Measurements from ENCODE around the gene SIDT2. TPM values are rescaled to one million over a fixed set of nuclear protein-coding genes. Genes with fewer than 3 reads are reported as not detected.
"Not testable (repeated sequence)": the region's sequence is repeated elsewhere in the genome, so short reads cannot be mapped to it uniquely, and the experiment has no call there.

SIDT2 gene
- total RNA-seq (10 to 100 TPM; 34.6 to 57.4 (median 40.8) TPM), polyA plus RNA-seq (28.6 TPM)
- long read RNA-seq, donor 1, full-length matches to known transcripts = 2 of 25 reads
- long read RNA-seq, donor 1, partial matches to known transcripts = 10 of 25 reads
- long read RNA-seq, donor 1, other reads (novel, unspliced or antisense) = 13 of 25 reads
- long read RNA-seq, donor 2, partial matches to known transcripts = 2 of 9 reads
- long read RNA-seq, donor 2, other reads (novel, unspliced or antisense) = 7 of 9 reads
- long read RNA-seq, donor 3, partial matches to known transcripts = 42 of 57 reads
- long read RNA-seq, donor 3, other reads (novel, unspliced or antisense) = 14 of 57 reads
- long read RNA-seq, donor 4, partial matches to known transcripts = 4 of 12 reads
- long read RNA-seq, donor 4, other reads (novel, unspliced or antisense) = 8 of 12 reads

- peak; percentile 94 to 95 for ATAC-seq
- Histone ChIP-seq H3K9me3 (ENCODE audit: control insufficient read depth, low read length) (no peaks in the 10 kb centered on the region), H3K27ac (ENCODE audit: low read length) (peak within 1 kb of the TSS; percentile 92), H3K4me1 (ENCODE audit: control insufficient read depth, insufficient read depth, low read length) (peaks cover 17% of the 10 kb centered on the region), H3K4me3 (ENCODE audit: low read length) (peak within 1 kb of the TSS; percentile 93), H3K27me3 (ENCODE audit: control insufficient read depth, insufficient read depth) (no peaks in the 10 kb centered on the region)
- under 1% methylated on average over 51 of the region's 51 CpGs for WGBS
- peak; percentile 96 to 98 (median 98) for DNase-seq
- intact Hi-C loops (cut with DNase I) = no loop called here
These were observed at the start of gene SIDT2 for GRCh38 chr11:117178210-117179034. SIDT2 (plus strand) TSS chr11:117178743; CDS start chr11:117179264, 521 bp downstream.

GRCh38 chr11:117130396-117130795 lies 48.1 kb upstream of the SIDT2 start:
- not testable (repeated sequence) for H3K27me3 ChIP-seq (ENCODE audit: control insufficient read depth, insufficient read depth); H3K27ac ChIP-seq (ENCODE audit: low read length); ATAC-seq; H3K9me3 ChIP-seq (ENCODE audit: control insufficient read depth, low read length); H3K4me3 ChIP-seq (ENCODE audit: low read length); DNase-seq; H3K4me1 ChIP-seq (ENCODE audit: control insufficient read depth, insufficient read depth, low read length)
- WGBS = 95% methylated on average over 7 of the region's 7 CpGs
- intact Hi-C loops (cut with DNase I) = loop anchor here in 1 of 4 donors (5.0 kb wide), 1 partner anchor 77 kb away; no protein-coding TSS in a partner anchor

GRCh38 chr11:117130879-117131278 lies 47.7 kb upstream of the SIDT2 start:
- ATAC-seq (no peak), DNase-seq (no peak)
- intact Hi-C loops (cut with DNase I) = loop anchor here in 1 of 4 donors (5.0 kb wide), 1 partner anchor 76 kb away; no protein-coding TSS in a partner anchor
- no peaks in the 10 kb centered on the region for H3K4me1 ChIP-seq (ENCODE audit: control insufficient read depth, insufficient read depth, low read length)
- 95% methylated on average over 7 of the region's 7 CpGs for WGBS
- H3K27me3 ChIP-seq (ENCODE audit: control insufficient read depth, insufficient read depth) = no peaks in the 10 kb centered on the region
- H3K9me3 ChIP-seq (ENCODE audit: control insufficient read depth, low read length) = no peaks in the 10 kb centered on the region
- no peak overlapping the region for H3K4me3 ChIP-seq (ENCODE audit: low read length)
- H3K27ac ChIP-seq (ENCODE audit: low read length) = no peak overlapping the region

GRCh38 chr11:117134431-117134830 lies 44.1 kb upstream of the SIDT2 start:
- no peaks in the 10 kb centered on the region for H3K4me1 ChIP-seq (ENCODE audit: control insufficient read depth, insufficient read depth, low read length)
- H3K9me3 ChIP-seq (ENCODE audit: control insufficient read depth, low read length) = no peaks in the 10 kb centered on the region
- no peaks in the 10 kb centered on the region for H3K27me3 ChIP-seq (ENCODE audit: control insufficient read depth, insufficient read depth)
- DNase-seq (no peak), ATAC-seq (no peak)
- 72% methylated on average over 2 of the region's 3 CpGs for WGBS
- intact Hi-C loops (cut with DNase I) = loop anchor here in 1 of 4 donors (5.0 kb wide), 1 partner anchor 73 kb away; no protein-coding TSS in a partner anchor
- H3K4me3 ChIP-seq (ENCODE audit: low read length) = no peak overlapping the region
- no peak overlapping the region for H3K27ac ChIP-seq (ENCODE audit: low read length)

- not testable (repeated sequence) for H3K27me3 ChIP-seq (ENCODE audit: control insufficient read depth, insufficient read depth); H3K4me3 ChIP-seq (ENCODE audit: low read length); H3K4me1 ChIP-seq (ENCODE audit: control insufficient read depth, insufficient read depth, low read length); DNase-seq; ATAC-seq; H3K9me3 ChIP-seq (ENCODE audit: control insufficient read depth, low read length); H3K27ac ChIP-seq (ENCODE audit: low read length)
- intact Hi-C loops (cut with DNase I) = loop anchor here in 1 of 4 donors (5.0 kb wide), 1 partner anchor 72 kb away; no protein-coding TSS in a partner anchor
- 91% methylated on average over 1 of the region's 4 CpGs for WGBS
These were observed 43.6 kb upstream of the SIDT2 start for GRCh38 chr11:117134979-117135378.

- H3K4me1 ChIP-seq (ENCODE audit: control insufficient read depth, insufficient read depth, low read length); intact Hi-C loops (cut with DNase I); H3K4me3 ChIP-seq (ENCODE audit: low read length); DNase-seq; H3K9me3 ChIP-seq (ENCODE audit: control insufficient read depth, low read length); H3K27me3 ChIP-seq (ENCODE audit: control insufficient read depth, insufficient read depth); H3K27ac ChIP-seq (ENCODE audit: low read length): not testable (repeated sequence)
- peak; percentile 69 to 74 for ATAC-seq
- no CpG with 5 or more reads among the region's 15 CpGs for WGBS
These were observed 41.1 kb upstream of the SIDT2 start for GRCh38 chr11:117137223-117138086.

GRCh38 chr11:117143390-117143789 lies 35.2 kb upstream of the SIDT2 start:
- intact Hi-C loops (cut with DNase I) = no loop called here
- peak; percentile 49 to 57 for ATAC-seq
- DNase-seq = peak; percentile 58 to 82 (median 68)
- H3K27ac ChIP-seq (ENCODE audit: low read length) = peak overlapping the region; percentile 90
- no peaks in the 10 kb centered on the region for H3K9me3 ChIP-seq (ENCODE audit: control insufficient read depth, low read length)
- peak overlapping the region; percentile 81 for H3K4me3 ChIP-seq (ENCODE audit: low read length)
- H3K27me3 ChIP-seq (ENCODE audit: control insufficient read depth, insufficient read depth) = no peaks in the 10 kb centered on the region
- 3% methylated on average over 5 of the region's 5 CpGs for WGBS
- H3K4me1 ChIP-seq (ENCODE audit: control insufficient read depth, insufficient read depth, low read length) = peaks cover 3% of the 10 kb centered on the region

- Histone ChIP-seq H3K27me3 (ENCODE audit: control insufficient read depth, insufficient read depth) (no peaks in the 10 kb centered on the region), H3K9me3 (ENCODE audit: control insufficient read depth, low read length) (no peaks in the 10 kb centered on the region), H3K27ac (ENCODE audit: low read length) (peak within 1 kb of the TSS; percentile 90), H3K4me3 (ENCODE audit: low read length) (peak within 1 kb of the TSS; percentile 81), H3K4me1 (ENCODE audit: control insufficient read depth, insufficient read depth, low read length) (peaks cover 3% of the 10 kb centered on the region)
- ATAC-seq (peak; percentile 98 to 99), DNase-seq (peak; percentile 97 to 98 (median 98))
- intact Hi-C loops (cut with DNase I) = no loop called here
- under 1% methylated on average over 48 of the region's 48 CpGs for WGBS
These were observed 34.6 kb upstream of the SIDT2 start, which contains the start of gene PAFAH1B2 for GRCh38 chr11:117143871-117144476. PAFAH1B2 (plus strand) TSS chr11:117144287; CDS start chr11:117152448, 8,161 bp downstream.

- WGBS = under 1% methylated on average over 62 of the region's 62 CpGs
- Histone ChIP-seq H3K27ac (ENCODE audit: low read length) (peak overlapping the region; percentile 89), H3K4me3 (ENCODE audit: low read length) (peak overlapping the region; percentile 81), H3K27me3 (ENCODE audit: control insufficient read depth, insufficient read depth) (no peaks in the 10 kb centered on the region), H3K4me1 (ENCODE audit: control insufficient read depth, insufficient read depth, low read length) (peaks cover 3% of the 10 kb centered on the region), H3K9me3 (ENCODE audit: control insufficient read depth, low read length) (no peaks in the 10 kb centered on the region)
- ATAC-seq (peak; percentile 86 to 87), DNase-seq (peak; percentile 59 to 86 (median 72))
- intact Hi-C loops (cut with DNase I) = no loop called here
These were observed 33.8 kb upstream of the SIDT2 start for GRCh38 chr11:117144477-117145392.
